H1 (cell line): ENCODE results near the gene ACAP3. TPM values are rescaled to one million over a fixed set of nuclear protein-coding genes. Genes with fewer than 3 reads are reported as not detected.

Source experiments
- NRF1 ChIP-seq: IDR thresholded peaks from 2 replicates; pipeline ENCODE4 v1.6.1; 2011; ENCODE audit warnings: mild to moderate bottlenecking, low read depth, low read length, improper control_type of control experiment
- RAD21 ChIP-seq, 2 experiments: IDR thresholded peaks in 1 of 2; conservative IDR thresholded peaks in 1 of 2; 2 replicates each; pipeline ENCODE4 v1.6.1; 2011; ENCODE audit warnings: low read depth in 2 of 2, low read length in 2 of 2, improper control_type of control experiment in 1 of 2, inconsistent platforms in 1 of 2, mild to moderate bottlenecking in 1 of 2, moderate library complexity in 1 of 2
- TAF1 ChIP-seq: IDR thresholded peaks from 2 replicates; pipeline ENCODE4 v1.6.1; 2011; ENCODE audit warnings: mild to moderate bottlenecking, low read depth, low read length
- TAF7 ChIP-seq: optimal IDR thresholded peaks from 2 replicates; pipeline ENCODE3; 2011; ENCODE audit warnings: low read depth, mild to moderate bottlenecking, inconsistent platforms, low read length, moderate library complexity, borderline replicate concordance
- TBP ChIP-seq: IDR thresholded peaks from 2 replicates; pipeline ENCODE4 v1.6.1; 2011; ENCODE audit warnings: low read depth, low read length, improper control_type of control experiment
- polyA plus RNA-seq, 7 experiments: library from polyadenylated mRNA; depleted of rRNA in 3 of 7; stranded (reverse) in 5 of 7; unstranded in 2 of 7; fragments of >200 nt in 5 of 7; fragments of 200-250 nt in 2 of 7; gene quantifications; 1 replicate in 5 of 7; 2 replicates in 1 of 7; 4 replicates in 1 of 7; pipeline versions ENCODE4 v1.2.1 to v1.2.3, GENCODE V29; 2011 to 2013; ENCODE audit warnings: missing spikeins in 2 of 7, mixed read lengths in 2 of 7
- total RNA-seq: library from RNA; stranded (reverse); fragmentation: NEBNext Ultra II Directional; extraction: Animal tissue kit (Norgen Biotek cat#: 25700); gene quantifications from 2 replicates; pipeline ENCODE4 v1.2.1, GENCODE V29; 2021
- TF ChIP-seq, protein P1 (sequence below): IDR thresholded peaks from 2 replicates; pipeline ENCODE4 v1.6.1; 2012; ENCODE audit warnings: inconsistent platforms
- TF ChIP-seq, protein P2 (sequence below): IDR thresholded peaks from 2 replicates; pipeline ENCODE4 v1.6.1; 2011; ENCODE audit warnings: low read length, improper control_type of control experiment

The ACAP3 gene
- total and polyA plus RNA-seq, 2 of the 8 experiments (the other 6 are each of a cell fraction or from before 2014, with no cell fraction given): 14.8 to 28.3 TPM

DNA sequence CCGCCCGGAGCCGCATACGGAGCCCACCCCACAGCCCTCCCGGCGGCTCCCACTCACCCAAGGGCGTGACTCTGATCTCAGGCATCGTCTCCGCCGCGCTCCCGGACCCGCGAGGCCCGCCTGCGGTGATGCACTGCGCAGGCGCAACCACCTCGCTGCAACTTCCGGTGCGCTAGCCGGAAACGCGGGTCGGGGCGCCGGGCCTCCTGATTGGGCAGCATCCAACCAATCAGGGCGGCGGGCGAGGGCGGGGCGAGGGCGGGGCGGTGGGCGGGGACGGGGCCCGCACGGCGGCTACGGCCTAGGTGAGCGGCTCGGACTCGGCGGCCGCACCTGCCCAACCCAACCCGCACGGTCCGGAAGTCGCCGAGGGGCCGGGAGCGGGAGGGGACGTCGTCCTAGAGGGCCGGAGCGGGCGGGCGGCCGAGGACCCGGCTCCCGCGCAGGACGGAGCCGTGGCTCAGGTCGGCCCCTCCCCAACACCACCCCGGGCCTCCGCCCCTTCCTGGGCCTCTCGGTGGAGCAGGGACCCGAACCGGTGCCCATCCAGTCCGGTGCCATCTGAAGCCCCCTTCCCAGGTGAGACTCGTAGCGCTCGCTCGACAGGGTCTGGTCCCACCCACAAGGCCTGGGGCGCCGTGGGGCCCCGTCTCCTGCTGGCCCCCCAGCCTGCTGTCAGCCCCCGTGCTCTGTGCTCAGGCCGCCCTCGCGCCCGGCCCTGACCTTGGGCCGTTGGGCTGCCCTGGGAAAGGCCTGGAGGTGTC is 17.0 kb upstream of the ACAP3 start, which contains the start of the genes CPTP and INTS11 (continued):
- TF ChIP-seq, protein P1, sequence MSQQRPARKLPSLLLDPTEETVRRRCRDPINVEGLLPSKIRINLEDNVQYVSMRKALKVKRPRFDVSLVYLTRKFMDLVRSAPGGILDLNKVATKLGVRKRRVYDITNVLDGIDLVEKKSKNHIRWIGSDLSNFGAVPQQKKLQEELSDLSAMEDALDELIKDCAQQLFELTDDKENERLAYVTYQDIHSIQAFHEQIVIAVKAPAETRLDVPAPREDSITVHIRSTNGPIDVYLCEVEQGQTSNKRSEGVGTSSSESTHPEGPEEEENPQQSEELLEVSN: 0 out of 2 replicates have a peak, but pooled peaks have one; percentile 32
- TF ChIP-seq TAF7 (peak; percentile 47), RAD21 (IDR thresholded peaks at IDR 0.05 in 1 of 2, conservative IDR thresholded peaks at IDR 0.05 in 1 of 2; ENCODE audit: low read depth in 2 of 2, low read length in 2 of 2) (no peak), NRF1 (peak; percentile 85), TBP (peak; percentile 44; the same call in 1 of the 2 replicates), TAF1 (peak; percentile 64; the same call in 1 of the 2 replicates)
- TF ChIP-seq, protein P2, sequence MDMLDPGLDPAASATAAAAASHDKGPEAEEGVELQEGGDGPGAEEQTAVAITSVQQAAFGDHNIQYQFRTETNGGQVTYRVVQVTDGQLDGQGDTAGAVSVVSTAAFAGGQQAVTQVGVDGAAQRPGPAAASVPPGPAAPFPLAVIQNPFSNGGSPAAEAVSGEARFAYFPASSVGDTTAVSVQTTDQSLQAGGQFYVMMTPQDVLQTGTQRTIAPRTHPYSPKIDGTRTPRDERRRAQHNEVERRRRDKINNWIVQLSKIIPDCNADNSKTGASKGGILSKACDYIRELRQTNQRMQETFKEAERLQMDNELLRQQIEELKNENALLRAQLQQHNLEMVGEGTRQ: no peak
